Pancreas (tissue), 10 donors: Measurements from ENCODE around the gene SKA3. TPM values are rescaled to one million over a fixed set of nuclear protein-coding genes. Genes with fewer than 3 reads are reported as not detected.

ENCODE experiments used
- ATAC-seq, 4 donors: fragments of 200-7000 bp; cut with Tn5 transposase; one replicate each; pipeline versions ENCODE4 v1.8.0 to v1.9.1; 2020; ENCODE audit warnings: mild to moderate bottlenecking in 4 of 4, moderate library complexity in 4 of 4
- DNase-seq, 6 donors: peaks; one replicate each; pipeline ENCODE4 v3.0.0-alpha.2; 2020
- FAIRE-seq: peaks from 2 replicates; lab custom pipeline; 2012; peaks lifted over from hg19 to GRCh38; lab: Jason Lieb, UNC
- H3K27ac ChIP-seq, 4 donors: fragments of 200-600 bp; sonication (generic); 1 replicate in 3 of 4; 2 replicates in 1 of 4; pipeline versions ENCODE4 v1.5.0 to v1.8.0; 2020
- H3K27me3 ChIP-seq, 4 donors: fragments of 200-600 bp; one replicate each; pipeline ENCODE4 v1.8.0; 2021
- H3K36me3 ChIP-seq, 3 donors: fragments of 200-600 bp; sonication (generic) in 1 of 3; one replicate each; pipeline versions ENCODE4 v1.5.0 to v1.8.0; 2020 to 2021
- H3K4me1 ChIP-seq, 3 donors: fragments of 200-600 bp; one replicate each; pipeline ENCODE4 v1.8.0; 2021
- H3K4me3 ChIP-seq, 4 donors: fragments of 200-600 bp; sonication (generic) in 2 of 4; one replicate each; pipeline versions ENCODE4 v1.5.0 to v1.8.0; 2020 to 2021
- H3K9me3 ChIP-seq, 4 donors: fragments of 200-600 bp; one replicate each; pipeline ENCODE4 v1.8.0; 2021
- WGBS, 2 donors: extraction: QIAGEN DNeasy Blood & Tissue Kit; methylation state at CpG; one replicate each; pipeline ENCODE4 v1.1.7; 2013; 5-methylcytosine and 5-hydroxymethylcytosine counted together
- intact Hi-C, 3 donors: fragments of 100-400 bp; cut with DNase I; formaldehyde crosslinking; loops; one replicate each; pipeline versions ENCODE4 v1.11.1 to v1.14.2; 2022
- polyA plus RNA-seq, 2 donors: library from polyadenylated mRNA; stranded (reverse); fragments of 200-250 nt; gene quantifications; one replicate each; pipeline ENCODE4 v1.2.3, GENCODE V29; 2013
- total RNA-seq, 6 donors: library from RNA; stranded (reverse); fragmentation: NEBNext Ultra II Directional in 4 of 6; extraction: Animal tissue kit (Norgen Biotek cat#: 25700) in 4 of 6; gene quantifications; one replicate each; pipeline versions ENCODE4 v1.2.1 to v1.2.4, GENCODE V29; 2021 to 2023
- TF ChIP-seq, protein P1 (sequence below), 4 donors: fragments of 200-600 bp; sonication (generic) in 3 of 4; IDR thresholded peaks; one replicate each; pipeline versions ENCODE4 v1.5.0 to v1.8.0; 2021; ENCODE audit warnings: antibody characterized with exemption in 4 of 4
- donor health status: healthy with polysubstance abuse.
- donor health status: DM: no; HTN: no; CAD: no; lungs with moderate emphysema.
- donor health status: DM: no; HTN: no; CAD: no.
- donor health status: control.
- donor health status: control.
- donor health status: Bipolar disorder and iron deficiency.
- donor health status: DM: yes; HTN: yes; CAD: no.
- donor health status: DM: no; HTN: no; CAD: no.
- donor health status: DM: no; HTN: no; CAD: no.
- donor health status: DM: yes; HTN: yes; CAD: no.

Gene SKA3
- total and polyA plus RNA-seq, 8 donors = 0.11 to 1.2 (median 0.41) TPM; not detected in 1

GRCh38 chr13:21134475-21134874, 41.9 kb downstream of the SKA3 start:
- H3K27me3 ChIP-seq = no peaks in the 10 kb centered on the region
- no peaks in the 10 kb centered on the region for H3K36me3 ChIP-seq
- no peak for ATAC-seq
- 49 to 69% methylated on average over 5 of the region's 5 CpGs for WGBS, 2 donors
- H3K4me1 ChIP-seq = peaks cover 0 to 7% (median 0%) of the 10 kb centered on the region in 3 donors
- FAIRE-seq = no peak
- intact Hi-C loops = no loop called here
- TF ChIP-seq, protein P1, sequence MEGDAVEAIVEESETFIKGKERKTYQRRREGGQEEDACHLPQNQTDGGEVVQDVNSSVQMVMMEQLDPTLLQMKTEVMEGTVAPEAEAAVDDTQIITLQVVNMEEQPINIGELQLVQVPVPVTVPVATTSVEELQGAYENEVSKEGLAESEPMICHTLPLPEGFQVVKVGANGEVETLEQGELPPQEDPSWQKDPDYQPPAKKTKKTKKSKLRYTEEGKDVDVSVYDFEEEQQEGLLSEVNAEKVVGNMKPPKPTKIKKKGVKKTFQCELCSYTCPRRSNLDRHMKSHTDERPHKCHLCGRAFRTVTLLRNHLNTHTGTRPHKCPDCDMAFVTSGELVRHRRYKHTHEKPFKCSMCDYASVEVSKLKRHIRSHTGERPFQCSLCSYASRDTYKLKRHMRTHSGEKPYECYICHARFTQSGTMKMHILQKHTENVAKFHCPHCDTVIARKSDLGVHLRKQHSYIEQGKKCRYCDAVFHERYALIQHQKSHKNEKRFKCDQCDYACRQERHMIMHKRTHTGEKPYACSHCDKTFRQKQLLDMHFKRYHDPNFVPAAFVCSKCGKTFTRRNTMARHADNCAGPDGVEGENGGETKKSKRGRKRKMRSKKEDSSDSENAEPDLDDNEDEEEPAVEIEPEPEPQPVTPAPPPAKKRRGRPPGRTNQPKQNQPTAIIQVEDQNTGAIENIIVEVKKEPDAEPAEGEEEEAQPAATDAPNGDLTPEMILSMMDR (IDR thresholded peaks at IDR 0.05) = no peak
- no peak for DNase-seq
- no peaks in the 10 kb centered on the region for H3K9me3 ChIP-seq
- H3K27ac ChIP-seq = no peak overlapping the region
- H3K4me3 ChIP-seq = no peak overlapping the region

GRCh38 chr13:21133077-21133476, 43.3 kb downstream of the SKA3 start:
- 46 to 50% methylated on average over 3 of the region's 3 CpGs for WGBS, 2 donors
- TF ChIP-seq, protein P1 (IDR thresholded peaks at IDR 0.05) = no peak
- Histone ChIP-seq H3K36me3 (no peaks in the 10 kb centered on the region), H3K9me3 (no peaks in the 10 kb centered on the region), H3K27ac (no peak overlapping the region), H3K4me3 (no peak overlapping the region), H3K27me3 (no peaks in the 10 kb centered on the region), H3K4me1 (no peaks in the 10 kb centered on the region)
- DNase-seq (no peak), ATAC-seq (no peak), FAIRE-seq (no peak)
- intact Hi-C loops = no loop called here

DNA sequence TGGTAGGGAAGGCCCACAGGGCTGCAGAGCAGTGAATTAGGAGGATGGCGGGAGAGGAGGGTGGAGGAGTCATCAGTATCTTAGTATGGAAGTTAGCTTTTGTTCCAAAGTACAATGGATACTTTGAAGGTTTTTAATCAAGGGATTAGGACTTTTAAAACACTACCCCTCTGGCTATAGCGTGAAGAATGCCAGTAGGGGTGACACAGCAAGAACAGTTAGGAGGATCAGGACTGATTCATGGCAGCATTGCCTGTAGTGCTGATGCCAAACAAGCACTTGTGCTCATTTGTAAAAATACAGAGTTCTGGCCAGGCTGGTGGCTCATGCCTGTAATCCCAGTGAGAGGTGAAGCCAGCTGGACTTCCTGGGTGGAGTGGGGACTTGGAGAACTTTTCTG, 46.2 kb downstream of the SKA3 start:
- 85 to 91% methylated on average over 2 of the region's 2 CpGs for WGBS, 2 donors
- H3K27me3 ChIP-seq = no peaks in the 10 kb centered on the region
- H3K4me1 ChIP-seq = no peaks in the 10 kb centered on the region
- no peak overlapping the region for H3K4me3 ChIP-seq
- H3K36me3 ChIP-seq = no peaks in the 10 kb centered on the region
- no peaks in the 10 kb centered on the region for H3K9me3 ChIP-seq
- intact Hi-C loops = no loop called here
- ATAC-seq (no peak), DNase-seq (no peak), FAIRE-seq (no peak)
- TF ChIP-seq, protein P1 (IDR thresholded peaks at IDR 0.05) = no peak
- H3K27ac ChIP-seq = no peak overlapping the region

- WGBS, 2 donors = 37 to 41% methylated on average over 7 of the region's 7 CpGs
- H3K27ac ChIP-seq = no peak overlapping the region
- FAIRE-seq = no peak
- intact Hi-C loops = no loop called here
- TF ChIP-seq, protein P1 (IDR thresholded peaks at IDR 0.05) = no peak
- H3K36me3 ChIP-seq = no peaks in the 10 kb centered on the region
- no peaks in the 10 kb centered on the region for H3K4me1 ChIP-seq
- peak in 2 of 4 donors; percentile 38 to 53 for ATAC-seq
- peak in 2 of 6 donors; percentile 39 to 66 for DNase-seq
- H3K9me3 ChIP-seq = no peaks in the 10 kb centered on the region
- no peak overlapping the region for H3K4me3 ChIP-seq
- H3K27me3 ChIP-seq = no peaks in the 10 kb centered on the region
Observed at GRCh38 chr13:21124852-21125251, 51.5 kb downstream of the SKA3 start.

- no peak for DNase-seq
- intact Hi-C loops = no loop called here
- Histone ChIP-seq H3K27ac (no peak overlapping the region), H3K4me3 (no peak overlapping the region), H3K4me1 (no peaks in the 10 kb centered on the region), H3K36me3 (no peaks in the 10 kb centered on the region), H3K27me3 (no peaks in the 10 kb centered on the region), H3K9me3 (no peaks in the 10 kb centered on the region)
- 68 to 73% methylated on average over 8 of the region's 8 CpGs for WGBS, 2 donors
- TF ChIP-seq, protein P1 (IDR thresholded peaks at IDR 0.05) = no peak
- no peak for ATAC-seq
- FAIRE-seq = no peak
Observed at GRCh38 chr13:21123956-21124355, 52.4 kb downstream of the SKA3 start.
